OCI-LY1 (cell line): Measurements from ENCODE around the gene CSRP1.

Experiments
- H2AFZ ChIP-seq: fragments of 200-600 bp; sonication (generic), shearing (Covaris generic); 2 replicates; pipeline ENCODE4 v1.6.0; 2014; ENCODE audit warnings: antibody characterized with exemption, mild to moderate bottlenecking, low read length
- H3F3A ChIP-seq: fragments of 200-600 bp; sonication (generic), shearing (Covaris generic); 2 replicates; pipeline ENCODE4 v1.6.0; 2014; ENCODE audit warnings: mild to moderate bottlenecking, antibody characterized with exemption, low read length, moderate library complexity; ENCODE audit not compliant: insufficient read depth
- H3K27ac ChIP-seq: fragments of 200-600 bp; sonication (generic); 2 replicates; pipeline ENCODE4 v1.5.1; 2014; ENCODE audit warnings: low read length, mixed run types, mild to moderate bottlenecking, low read depth; ENCODE audit not compliant: poor library complexity, severe bottlenecking
- H3K27me3 ChIP-seq: fragments of 200-600 bp; sonication (generic); 2 replicates; pipeline ENCODE4 v1.6.0; 2014; ENCODE audit warnings: antibody characterized with exemption, mild to moderate bottlenecking, low read length, moderate library complexity; ENCODE audit not compliant: insufficient read depth
- H3K36me3 ChIP-seq: fragments of 200-600 bp; sonication (generic); 2 replicates; pipeline ENCODE4 v1.6.1; 2014; ENCODE audit warnings: mild to moderate bottlenecking, antibody characterized with exemption, low read length, moderate library complexity, mixed read lengths; ENCODE audit not compliant: insufficient read depth
- H3K4me1 ChIP-seq: fragments of 200-600 bp; sonication (generic); 2 replicates; pipeline ENCODE4 v1.5.1; 2014; ENCODE audit warnings: mild to moderate bottlenecking, low read length, moderate library complexity; ENCODE audit not compliant: insufficient read depth, severe bottlenecking
- H3K4me2 ChIP-seq: fragments of 200-600 bp; sonication (generic), shearing (Covaris generic); 2 replicates; pipeline ENCODE4 v1.6.1; 2014; ENCODE audit warnings: low read length
- H3K4me3 ChIP-seq: fragments of 200-600 bp; sonication (generic); 2 replicates; pipeline ENCODE4 v1.5.1; 2014; ENCODE audit warnings: low read length, low read depth, mild to moderate bottlenecking, mixed read lengths; ENCODE audit not compliant: poor library complexity, severe bottlenecking
- H3K79me2 ChIP-seq: fragments of 200-600 bp; shearing (Covaris generic); 2 replicates; pipeline ENCODE4 v1.6.1; 2016; ENCODE audit warnings: mixed run types, low read length, mixed read lengths; ENCODE audit not compliant: insufficient read depth
- H3K9ac ChIP-seq: fragments of 200-600 bp; sonication (generic), shearing (Covaris generic); 2 replicates; pipeline ENCODE4 v1.6.1; 2014; ENCODE audit warnings: mild to moderate bottlenecking, low read length, mixed read lengths
- H3K9me2 ChIP-seq: fragments of 200-600 bp; sonication (generic), shearing (Covaris generic); 2 replicates; pipeline ENCODE4 v1.6.1; 2014; ENCODE audit warnings: low read depth, mild to moderate bottlenecking, low read length, mixed read lengths
- H3K9me3 ChIP-seq: fragments of 200-600 bp; shearing (Covaris generic); 2 replicates; pipeline ENCODE4 v1.6.1; 2014; ENCODE audit warnings: low read length, mixed read lengths
- H4K20me1 ChIP-seq: fragments of 200-600 bp; sonication (generic), shearing (Covaris generic); 2 replicates; pipeline ENCODE4 v1.6.0; 2016; ENCODE audit warnings: mild to moderate bottlenecking, low read length; ENCODE audit not compliant: insufficient read depth
- EZH2 ChIP-seq: fragments of 200-600 bp; sonication (generic), shearing (Covaris generic); IDR thresholded peaks from 2 replicates; pipeline ENCODE4 v1.8.0; 2017; ENCODE audit warnings: borderline replicate concordance, mixed run types, mild to moderate bottlenecking, antibody characterized with exemption, low read length, moderate library complexity, mixed read lengths
- TF ChIP-seq, protein P1 (sequence below): fragments of 200-600 bp; sonication (generic), shearing (Covaris generic); IDR thresholded peaks from 2 replicates; pipeline ENCODE4 v1.5.1; 2017; ENCODE audit warnings: mild to moderate bottlenecking, antibody characterized with exemption, low read length, moderate library complexity, mixed read lengths

The CSRP1 gene

DNA sequence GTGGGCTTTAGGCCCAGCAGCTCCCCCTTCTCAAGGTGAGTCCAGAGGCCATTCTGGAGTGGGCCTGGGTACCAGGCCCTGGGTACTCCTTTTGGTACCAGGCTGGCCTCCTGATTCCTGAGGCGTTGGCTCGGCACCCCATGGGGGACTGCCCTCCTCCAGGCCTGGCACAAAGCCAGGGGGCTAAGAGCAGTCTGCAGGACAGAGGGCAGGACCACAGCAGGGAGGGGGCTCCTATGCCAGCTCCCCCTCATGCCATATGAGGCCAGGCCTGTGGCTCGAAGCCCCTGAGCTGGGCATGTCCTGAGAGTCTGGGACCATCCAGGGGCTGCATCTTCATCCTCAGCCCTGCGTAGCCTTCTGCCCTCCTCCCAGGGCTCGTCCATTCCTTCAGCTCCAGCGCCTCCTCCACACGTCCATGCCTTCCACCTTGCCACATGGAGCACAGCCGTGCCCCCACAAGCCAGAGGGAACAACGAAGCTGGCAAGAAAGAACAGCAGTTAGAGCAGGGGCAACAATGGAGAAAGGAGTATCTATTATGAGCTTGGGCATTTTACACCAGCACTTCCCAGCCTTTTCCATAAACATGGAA is 41.1 kb downstream of the CSRP1 start:
- H4K20me1 ChIP-seq = no peaks in the 10 kb centered on the region
- 0 out of 2 replicates have a peak, but pooled peaks cover 4% of the 10 kb centered on the region for H3K27me3 ChIP-seq
- H3K4me2 ChIP-seq = no peak overlapping the region
- no peak overlapping the region for H2AFZ ChIP-seq
- no peaks in the 10 kb centered on the region for H3K9me3 ChIP-seq
- H3K4me1 ChIP-seq = no peaks in the 10 kb centered on the region
- H3K9ac ChIP-seq = no peak overlapping the region
- no peaks in the 10 kb centered on the region for H3K79me2 ChIP-seq
- H3K36me3 ChIP-seq = no peaks in the 10 kb centered on the region
- no peak for TF ChIP-seq EZH2
- TF ChIP-seq, protein P1, sequence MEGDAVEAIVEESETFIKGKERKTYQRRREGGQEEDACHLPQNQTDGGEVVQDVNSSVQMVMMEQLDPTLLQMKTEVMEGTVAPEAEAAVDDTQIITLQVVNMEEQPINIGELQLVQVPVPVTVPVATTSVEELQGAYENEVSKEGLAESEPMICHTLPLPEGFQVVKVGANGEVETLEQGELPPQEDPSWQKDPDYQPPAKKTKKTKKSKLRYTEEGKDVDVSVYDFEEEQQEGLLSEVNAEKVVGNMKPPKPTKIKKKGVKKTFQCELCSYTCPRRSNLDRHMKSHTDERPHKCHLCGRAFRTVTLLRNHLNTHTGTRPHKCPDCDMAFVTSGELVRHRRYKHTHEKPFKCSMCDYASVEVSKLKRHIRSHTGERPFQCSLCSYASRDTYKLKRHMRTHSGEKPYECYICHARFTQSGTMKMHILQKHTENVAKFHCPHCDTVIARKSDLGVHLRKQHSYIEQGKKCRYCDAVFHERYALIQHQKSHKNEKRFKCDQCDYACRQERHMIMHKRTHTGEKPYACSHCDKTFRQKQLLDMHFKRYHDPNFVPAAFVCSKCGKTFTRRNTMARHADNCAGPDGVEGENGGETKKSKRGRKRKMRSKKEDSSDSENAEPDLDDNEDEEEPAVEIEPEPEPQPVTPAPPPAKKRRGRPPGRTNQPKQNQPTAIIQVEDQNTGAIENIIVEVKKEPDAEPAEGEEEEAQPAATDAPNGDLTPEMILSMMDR = no peak
- no peak overlapping the region for H3K27ac ChIP-seq
- H3F3A ChIP-seq = no peaks in the 10 kb centered on the region
- H3K9me2 ChIP-seq = no peaks in the 10 kb centered on the region
- H3K4me3 ChIP-seq = no peak overlapping the region

DNA sequence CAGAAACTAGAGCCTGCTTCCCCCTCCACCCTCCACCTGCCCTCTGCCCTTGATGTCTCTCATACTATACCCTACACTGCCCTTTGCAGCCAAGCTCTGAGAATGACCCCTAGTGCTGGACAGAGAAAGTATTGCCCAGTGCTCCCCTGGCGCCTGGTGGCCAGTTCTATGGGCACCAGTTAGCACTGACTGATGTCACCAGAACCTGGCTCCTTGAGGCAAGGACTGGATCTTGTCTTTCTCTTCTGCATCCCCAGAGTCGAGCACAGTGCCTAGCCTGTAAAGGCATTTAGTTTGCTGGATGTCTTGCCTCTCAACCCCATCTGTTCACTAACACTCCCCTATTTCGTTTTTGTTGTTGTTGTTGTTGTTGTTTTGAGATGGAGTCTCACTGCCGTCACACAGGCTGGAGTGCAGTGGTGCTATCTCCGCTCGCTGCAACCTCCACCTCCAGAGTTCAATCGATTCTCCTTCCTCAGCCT is 43.8 kb downstream of the CSRP1 start:
- no peak overlapping the region for H3K27ac ChIP-seq
- no peaks in the 10 kb centered on the region for H4K20me1 ChIP-seq
- no peak overlapping the region for H3K4me2 ChIP-seq

GRCh38 chr1:201461645-201462441 is 45.1 kb downstream of the CSRP1 start:
- H3K4me3 ChIP-seq = no peak overlapping the region

More for the DNA sequence above, 43.8 kb downstream of the CSRP1 start:
- Histone ChIP-seq H3F3A (no peaks in the 10 kb centered on the region), H3K9ac (no peak overlapping the region), H3K79me2 (no peaks in the 10 kb centered on the region), H3K4me1 (no peaks in the 10 kb centered on the region), H3K27me3 (0 out of 2 replicates have a peak, but pooled peaks cover 4% of the 10 kb centered on the region), H3K9me2 (no peaks in the 10 kb centered on the region), H3K9me3 (no peaks in the 10 kb centered on the region), H3K4me3 (no peak overlapping the region), H3K36me3 (no peaks in the 10 kb centered on the region), H2AFZ (no peak overlapping the region)
- no peak for TF ChIP-seq EZH2
- TF ChIP-seq, protein P1 = no peak

More at GRCh38 chr1:201461645-201462441, 45.1 kb downstream of the CSRP1 start:
- Histone ChIP-seq H4K20me1 (no peaks in the 10 kb centered on the region), H3K27ac (no peak overlapping the region), H3F3A (no peaks in the 10 kb centered on the region), H3K4me2 (no peak overlapping the region), H3K9ac (no peak overlapping the region), H3K4me1 (no peaks in the 10 kb centered on the region), H3K9me3 (no peaks in the 10 kb centered on the region), H3K36me3 (no peaks in the 10 kb centered on the region), H3K27me3 (0 out of 2 replicates have a peak, but pooled peaks cover 4% of the 10 kb centered on the region), H2AFZ (no peak overlapping the region), H3K79me2 (no peaks in the 10 kb centered on the region), H3K9me2 (no peaks in the 10 kb centered on the region)
- TF ChIP-seq, protein P1 = no peak
- no peak for TF ChIP-seq EZH2
